ENCODE results near the gene RFX2.

Gene RFX2

GRCh38 chr19:6059988-6060599 lies 50.2 kb downstream of the RFX2 start:
- no peak for DNase-seq (ENCODE audit: low read depth)

- no peak for DNase-seq (ENCODE audit: low read depth)
Measured at GRCh38 chr19:6059396-6059947, 50.8 kb downstream of the RFX2 start.

- no peak for DNase-seq (ENCODE audit: low read depth)
Measured at GRCh38 chr19:6058518-6059201, 51.6 kb downstream of the RFX2 start.

GRCh38 chr19:6057651-6058517 lies 52.4 kb downstream of the RFX2 start:
- no peak for DNase-seq (ENCODE audit: low read depth)

- peak; percentile 75 for DNase-seq (ENCODE audit: low read depth)
Measured at GRCh38 chr19:6056801-6057650, 53.3 kb downstream of the RFX2 start.

GRCh38 chr19:6056282-6056741 lies 54.0 kb downstream of the RFX2 start:
- DNase-seq (ENCODE audit: low read depth), result no peak

GRCh38 chr19:6055013-6055795 lies 55.1 kb downstream of the RFX2 start:
- DNase-seq (ENCODE audit: low read depth), result no peak

- DNase-seq (ENCODE audit: low read depth), result no peak
Measured at GRCh38 chr19:6048793-6049405, 61.4 kb downstream of the RFX2 start.

GRCh38 chr19:6048348-6048747 lies 62.0 kb downstream of the RFX2 start:
- DNase-seq (ENCODE audit: low read depth), result no peak

GRCh38 chr19:6047741-6048251 lies 62.5 kb downstream of the RFX2 start:
- no peak for DNase-seq (ENCODE audit: low read depth)

GRCh38 chr19:6047256-6047655 lies 63.0 kb downstream of the RFX2 start:
- DNase-seq (ENCODE audit: low read depth), result no peak

- DNase-seq (ENCODE audit: low read depth), result no peak
Measured at GRCh38 chr19:6045108-6045507, 65.2 kb downstream of the RFX2 start.

- DNase-seq (ENCODE audit: low read depth), result no peak
Measured at GRCh38 chr19:6044056-6044805, 66.1 kb downstream of the RFX2 start.

GRCh38 chr19:6042776-6043726 lies 67.2 kb downstream of the RFX2 start:
- DNase-seq (ENCODE audit: low read depth), result no peak

- no peak for DNase-seq (ENCODE audit: low read depth)
Measured at GRCh38 chr19:6041991-6042481, 68.3 kb downstream of the RFX2 start.

- no peak for DNase-seq (ENCODE audit: low read depth)
Measured at GRCh38 chr19:6041071-6041470, 69.2 kb downstream of the RFX2 start.

GRCh38 chr19:6039566-6040225 lies 70.6 kb downstream of the RFX2 start:
- no peak for DNase-seq (ENCODE audit: low read depth)

Data from HS-5 (cell line).